Measurements from ENCODE around the gene COL23A1.

Gene COL23A1

GRCh38 chr5:178216779-178217178, 373.4 kb downstream of the COL23A1 start:
- Histone ChIP-seq H3K27ac (ENCODE audit: extremely low read depth, low read depth, low read length) (no peak overlapping the region), H3K4me1 (ENCODE audit: control insufficient read depth, insufficient read depth, low read length) (no peaks in the 10 kb centered on the region), H3K4me3 (ENCODE audit: low read depth, low read length) (no peak overlapping the region), H3K36me3 (ENCODE audit: control insufficient read depth in 2 of 2, insufficient read depth in 1 of 2, low read length in 2 of 2) (peaks cover 35 to 79% of the 10 kb centered on the region in 2 experiments), H3K9me3 (ENCODE audit: control insufficient read depth, insufficient read depth, low read depth, low read length) (no peaks in the 10 kb centered on the region)
- TF ChIP-seq ZNF830 (tag by site-specific recombination; IDR thresholded peaks at IDR 0.05; ENCODE audit: low read depth) = no peak
- TF ChIP-seq ZNF639 (tag by site-specific recombination; IDR thresholded peaks at IDR 0.05) = no peak
- TF ChIP-seq ZNF121 (tag by site-specific recombination; IDR thresholded peaks at IDR 0.05) = peak; percentile 62; the same call in 1 of the 2 replicates
- CTCF ChIA-PET = interaction anchor here (1.6 kb wide), 1 partner anchor 18 kb away, joined by 4 read pairs; no protein-coding TSS in a partner anchor
- POLR2A ChIA-PET = interaction anchor here (0.7 to 5.3 kb wide), 2 partner anchors 12 to 368 kb away, joined by 4 to 45 read pairs; partner anchors contain the start of gene HNRNPAB

GRCh38 chr5:178216088-178216534, 374.1 kb downstream of the COL23A1 start:
- no peak for TF ChIP-seq GLI2 (tag by site-specific recombination; IDR thresholded peaks at IDR 0.05; ENCODE audit: borderline replicate concordance, low read depth)
- TF ChIP-seq ZBTB8A (tag by site-specific recombination; IDR thresholded peaks at IDR 0.05) = no peak
- no peak for TF ChIP-seq ZNF10 (tag by site-specific recombination; IDR thresholded peaks at IDR 0.05)
- TF ChIP-seq ZNF112 (tag by site-specific recombination; IDR thresholded peaks at IDR 0.05) = no peak
- TF ChIP-seq ZNF37A (tag by site-specific recombination; IDR thresholded peaks at IDR 0.05) = no peak
- TF ChIP-seq MEIS1 (CRISPR knock-in tag; IDR thresholded peaks at IDR 0.05; ENCODE audit: borderline replicate concordance) = no peak
- TF ChIP-seq ZNF560 (tag by site-specific recombination; IDR thresholded peaks at IDR 0.05; ENCODE audit: borderline replicate concordance) = no peak
- TF ChIP-seq ZNF394 (tag by site-specific recombination; IDR thresholded peaks at IDR 0.05; ENCODE audit: borderline replicate concordance) = no peak
- no peak for TF ChIP-seq EGR2 (tag by site-specific recombination; IDR thresholded peaks at IDR 0.05; ENCODE audit: low read depth)
- TF ChIP-seq BCL11B (tag by site-specific recombination; IDR thresholded peaks at IDR 0.05; ENCODE audit: low read depth) = no peak
- TF ChIP-seq REST (tag by site-specific recombination; IDR thresholded peaks at IDR 0.05) = no peak
- no peak for TF ChIP-seq ZBTB20 (tag by site-specific recombination; IDR thresholded peaks at IDR 0.05)
- no peak for TF ChIP-seq ZNF366 (tag by site-specific recombination; conservative IDR thresholded peaks at IDR 0.05)
- no peak for TF ChIP-seq ZNF416 (tag by site-specific recombination; IDR thresholded peaks at IDR 0.05)
- no peak overlapping the region for H3K4me3 ChIP-seq (ENCODE audit: low read depth, low read length)
- CTCF ChIA-PET = interaction anchor here (0.7 to 1.6 kb wide), 2 partner anchors 12 to 19 kb away, joined by 4 to 5 read pairs; no protein-coding TSS in a partner anchor
- H3K36me3 ChIP-seq (ENCODE audit: control insufficient read depth in 2 of 2, insufficient read depth in 1 of 2, low read length in 2 of 2) = peaks cover 35 to 79% of the 10 kb centered on the region in 2 experiments
- H3K27ac ChIP-seq (ENCODE audit: extremely low read depth, low read depth, low read length) = no peak overlapping the region
- POLR2A ChIA-PET = interaction anchor here (1.5 to 5.3 kb wide), 2 partner anchors 8 to 12 kb away, joined by 3 to 45 read pairs; partner anchors contain the start of gene HNRNPAB
- H3K9me3 ChIP-seq (ENCODE audit: control insufficient read depth, insufficient read depth, low read depth, low read length) = no peaks in the 10 kb centered on the region
- no peaks in the 10 kb centered on the region for H3K4me1 ChIP-seq (ENCODE audit: control insufficient read depth, insufficient read depth, low read length)

Data from HEK293 (cell line).